ENCODE results near the gene S100G.

S100G gene

DNA sequence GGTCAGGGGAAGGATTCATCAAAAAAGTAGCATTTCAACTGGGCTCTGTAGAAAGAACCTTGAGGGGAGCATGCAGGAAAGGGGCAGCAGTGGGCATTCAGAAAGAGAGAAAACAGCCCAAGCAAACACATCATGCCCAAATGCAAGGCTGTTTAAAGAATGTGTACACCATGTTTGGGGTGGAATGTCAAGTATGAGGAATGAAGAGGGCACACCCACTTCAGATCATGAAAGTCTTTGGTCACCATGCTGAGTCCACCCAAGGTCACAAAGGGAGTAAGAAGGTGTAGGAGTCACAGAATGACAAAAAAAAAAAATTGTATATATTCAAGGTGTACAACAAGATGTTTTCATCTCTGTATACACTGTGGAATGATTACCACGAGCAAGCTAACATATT lies 9.4 kb downstream of the S100G start:
- no peaks in the 10 kb centered on the region for H3K36me3 ChIP-seq (replicated peaks; ENCODE audit: insufficient read depth, low read length)
- no peaks in the 10 kb centered on the region for H3K27me3 ChIP-seq (replicated peaks; ENCODE audit: insufficient read depth, low read length)
- no peaks in the 10 kb centered on the region for H3K4me1 ChIP-seq (ENCODE audit: low read length)

DNA sequence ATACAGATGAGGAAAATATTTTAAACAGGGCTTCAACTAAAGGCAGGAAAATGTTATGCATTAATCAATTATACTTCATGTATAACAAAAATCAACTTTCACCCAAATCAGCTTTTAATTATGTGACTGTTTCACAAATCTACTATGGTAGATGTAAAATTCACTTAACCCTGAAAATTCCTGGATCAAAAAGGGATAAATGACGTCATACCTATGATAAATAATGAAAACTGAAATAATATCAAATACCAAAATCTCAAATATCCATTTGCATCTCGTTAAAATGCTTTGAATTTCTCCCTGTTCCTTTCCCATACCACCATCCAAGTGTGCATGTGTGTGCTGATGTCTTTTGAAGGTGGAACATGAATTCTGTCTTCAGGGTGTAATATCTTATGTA lies 11.5 kb downstream of the S100G start:
- H3K4me3 ChIP-seq (ENCODE audit: low read length), result no peak overlapping the region
- H3F3A ChIP-seq (ENCODE audit: insufficient read depth, low read length), result no peaks in the 10 kb centered on the region
- no peak overlapping the region for H3K27ac ChIP-seq (ENCODE audit: low read length)
- no peaks in the 10 kb centered on the region for H3K4me1 ChIP-seq (ENCODE audit: low read length)
- no peaks in the 10 kb centered on the region for H3K36me3 ChIP-seq (replicated peaks; ENCODE audit: insufficient read depth, low read length)
- H2AFZ ChIP-seq (ENCODE audit: low read length), result no peak overlapping the region
- no peaks in the 10 kb centered on the region for H3K27me3 ChIP-seq (replicated peaks; ENCODE audit: insufficient read depth, low read length)
- H3K9me3 ChIP-seq (replicated peaks; ENCODE audit: insufficient read depth, low read length), result no peaks in the 10 kb centered on the region
- TF ChIP-seq, protein P1, sequence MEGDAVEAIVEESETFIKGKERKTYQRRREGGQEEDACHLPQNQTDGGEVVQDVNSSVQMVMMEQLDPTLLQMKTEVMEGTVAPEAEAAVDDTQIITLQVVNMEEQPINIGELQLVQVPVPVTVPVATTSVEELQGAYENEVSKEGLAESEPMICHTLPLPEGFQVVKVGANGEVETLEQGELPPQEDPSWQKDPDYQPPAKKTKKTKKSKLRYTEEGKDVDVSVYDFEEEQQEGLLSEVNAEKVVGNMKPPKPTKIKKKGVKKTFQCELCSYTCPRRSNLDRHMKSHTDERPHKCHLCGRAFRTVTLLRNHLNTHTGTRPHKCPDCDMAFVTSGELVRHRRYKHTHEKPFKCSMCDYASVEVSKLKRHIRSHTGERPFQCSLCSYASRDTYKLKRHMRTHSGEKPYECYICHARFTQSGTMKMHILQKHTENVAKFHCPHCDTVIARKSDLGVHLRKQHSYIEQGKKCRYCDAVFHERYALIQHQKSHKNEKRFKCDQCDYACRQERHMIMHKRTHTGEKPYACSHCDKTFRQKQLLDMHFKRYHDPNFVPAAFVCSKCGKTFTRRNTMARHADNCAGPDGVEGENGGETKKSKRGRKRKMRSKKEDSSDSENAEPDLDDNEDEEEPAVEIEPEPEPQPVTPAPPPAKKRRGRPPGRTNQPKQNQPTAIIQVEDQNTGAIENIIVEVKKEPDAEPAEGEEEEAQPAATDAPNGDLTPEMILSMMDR (IDR thresholded peaks at IDR 0.05; ENCODE audit: low read length), result no peak
- TF ChIP-seq EZH2 (optimal IDR thresholded peaks at IDR 0.05; ENCODE audit: low read depth, low read length), result no peak
- TF ChIP-seq EZH2phosphoT487 (IDR thresholded peaks at IDR 0.05; ENCODE audit: low read length), result no peak
- H3K79me2 ChIP-seq (ENCODE audit: low read length), result no peaks in the 10 kb centered on the region
- H3K9me2 ChIP-seq (replicated peaks; ENCODE audit: insufficient read depth, low read length), result no peaks in the 10 kb centered on the region
- no peak for DNase-seq
- H3K4me2 ChIP-seq (ENCODE audit: low read depth, low read length), result no peak overlapping the region
- no peaks in the 10 kb centered on the region for H4K20me1 ChIP-seq (ENCODE audit: insufficient read depth, low read length)
- no peak overlapping the region for H3K9ac ChIP-seq (ENCODE audit: low read length)

More for the DNA sequence above, 9.4 kb downstream of the S100G start:
- TF ChIP-seq EZH2phosphoT487 (IDR thresholded peaks at IDR 0.05; ENCODE audit: low read length) (no peak), EZH2 (optimal IDR thresholded peaks at IDR 0.05; ENCODE audit: low read depth, low read length) (no peak)
- TF ChIP-seq, protein P1 (IDR thresholded peaks at IDR 0.05; ENCODE audit: low read length), result no peak
- Histone ChIP-seq H2AFZ (ENCODE audit: low read length) (no peak overlapping the region), H3K4me3 (ENCODE audit: low read length) (no peak overlapping the region), H3F3A (ENCODE audit: insufficient read depth, low read length) (no peaks in the 10 kb centered on the region), H3K27ac (ENCODE audit: low read length) (no peak overlapping the region), H3K9ac (ENCODE audit: low read length) (no peak overlapping the region), H3K9me2 (replicated peaks; ENCODE audit: insufficient read depth, low read length) (no peaks in the 10 kb centered on the region), H3K9me3 (replicated peaks; ENCODE audit: insufficient read depth, low read length) (no peaks in the 10 kb centered on the region), H3K4me2 (ENCODE audit: low read depth, low read length) (no peak overlapping the region), H3K79me2 (ENCODE audit: low read length) (no peaks in the 10 kb centered on the region), H4K20me1 (ENCODE audit: insufficient read depth, low read length) (no peaks in the 10 kb centered on the region)
- DNase-seq, result no peak

DNA sequence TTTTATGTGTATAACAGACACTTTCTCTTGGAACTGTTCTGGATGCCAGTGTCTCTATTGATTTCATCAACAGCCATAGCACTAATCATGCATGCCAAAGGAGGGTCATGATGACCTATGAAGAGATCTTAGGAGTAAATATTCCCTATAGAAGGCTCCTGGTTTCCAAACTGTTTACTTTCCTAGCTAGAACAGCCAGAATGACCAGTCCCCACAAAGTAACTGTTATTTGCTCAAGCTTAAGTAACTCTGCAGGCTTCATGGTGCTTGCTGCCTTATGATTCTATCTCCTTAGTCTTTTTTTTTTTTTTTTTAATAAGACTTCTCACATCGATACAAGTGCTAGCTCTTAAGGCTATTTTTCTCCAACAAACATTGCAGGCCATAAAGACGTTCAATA lies 12.4 kb downstream of the S100G start:
- Histone ChIP-seq H3K79me2 (ENCODE audit: low read length) (no peaks in the 10 kb centered on the region), H3K4me3 (ENCODE audit: low read length) (no peak overlapping the region), H4K20me1 (ENCODE audit: insufficient read depth, low read length) (no peaks in the 10 kb centered on the region), H3K9me2 (replicated peaks; ENCODE audit: insufficient read depth, low read length) (no peaks in the 10 kb centered on the region), H3K9ac (ENCODE audit: low read length) (no peak overlapping the region), H3F3A (ENCODE audit: insufficient read depth, low read length) (no peaks in the 10 kb centered on the region), H3K9me3 (replicated peaks; ENCODE audit: insufficient read depth, low read length) (no peaks in the 10 kb centered on the region), H3K4me2 (ENCODE audit: low read depth, low read length) (no peak overlapping the region), H3K27me3 (replicated peaks; ENCODE audit: insufficient read depth, low read length) (no peaks in the 10 kb centered on the region), H3K36me3 (replicated peaks; ENCODE audit: insufficient read depth, low read length) (no peaks in the 10 kb centered on the region), H3K4me1 (ENCODE audit: low read length) (no peaks in the 10 kb centered on the region), H3K27ac (ENCODE audit: low read length) (no peak overlapping the region), H2AFZ (ENCODE audit: low read length) (no peak overlapping the region)
- TF ChIP-seq EZH2phosphoT487 (IDR thresholded peaks at IDR 0.05; ENCODE audit: low read length), result no peak
- TF ChIP-seq EZH2 (optimal IDR thresholded peaks at IDR 0.05; ENCODE audit: low read depth, low read length), result no peak
- TF ChIP-seq, protein P1 (IDR thresholded peaks at IDR 0.05; ENCODE audit: low read length), result no peak
- DNase-seq, result no peak

Data from MM.1S (cell line).